OCI-LY3 (cell line): Measurements from ENCODE around the gene RAD51B.

Source experiments
- H2AFZ ChIP-seq: fragments of 200-600, 300-600 bp; shearing (Covaris generic); 2 replicates; pipeline ENCODE4 v1.6.0; 2014; ENCODE audit warnings: antibody characterized with exemption, low read depth, low read length
- H3K27ac ChIP-seq: fragments of 200-600, 300-600 bp; sonication (generic); 2 replicates; pipeline ENCODE4 v1.5.1; 2014; ENCODE audit warnings: mild to moderate bottlenecking, low read length, moderate library complexity, mixed read lengths
- H3K27me3 ChIP-seq: fragments of 200-600, 300-600 bp; sonication (generic); 2 replicates; pipeline ENCODE4 v1.6.1; 2014; ENCODE audit warnings: low read depth, low read length, mixed read lengths
- H3K36me3 ChIP-seq: fragments of 200-600, 300-600 bp; sonication (generic); replicated peaks from 2 replicates; pipeline ENCODE3; 2014; ENCODE audit warnings: low read depth, low read length, mixed read lengths
- H3K4me1 ChIP-seq: fragments of 300-600, 200-600 bp; sonication (generic); 2 replicates; pipeline ENCODE4 v1.6.1; 2014; ENCODE audit warnings: low read length, mixed read lengths
- H3K4me2 ChIP-seq: fragments of 200-600, 300-600 bp; sonication (generic); 2 replicates; pipeline ENCODE4 v1.6.1; 2014; ENCODE audit warnings: low read length, mixed read lengths
- H3K4me3 ChIP-seq: fragments of 300-600, 200-600 bp; sonication (generic); 2 replicates; pipeline ENCODE4 v1.5.1; 2014; ENCODE audit warnings: antibody characterized with exemption, mild to moderate bottlenecking, low read length, moderate library complexity
- H3K79me2 ChIP-seq: fragments of 300-600, 200-600 bp; shearing (Covaris generic); 2 replicates; pipeline ENCODE4 v1.6.1; 2014; ENCODE audit warnings: mild to moderate bottlenecking, low read length, mixed read lengths
- H3K9ac ChIP-seq: fragments of 300-600, 200-600 bp; shearing (Covaris generic); 2 replicates; pipeline ENCODE4 v1.6.0; 2014; ENCODE audit warnings: mild to moderate bottlenecking, low read length, moderate library complexity
- H3K9me3 ChIP-seq: fragments of 200-600, 300-600 bp; shearing (Covaris generic); 2 replicates; pipeline ENCODE4 v1.6.1; 2014; ENCODE audit warnings: low read length, mixed read lengths; ENCODE audit not compliant: insufficient read depth
- H4K20me1 ChIP-seq: fragments of 200-600, 300-600 bp; sonication (generic); 2 replicates; pipeline ENCODE4 v1.6.1; 2016; ENCODE audit warnings: low read length, mixed read lengths; ENCODE audit not compliant: insufficient read depth
- CTCF ChIP-seq: fragments of 200-600, 300-600 bp; sonication (generic); IDR thresholded peaks from 2 replicates; pipeline ENCODE4 v1.5.1; 2014; ENCODE audit warnings: antibody characterized with exemption, low read length, low read depth
- EZH2phosphoT487 ChIP-seq: fragments of 200-600 bp; shearing (Covaris generic); IDR thresholded peaks from 2 replicates; pipeline ENCODE4 v1.6.1; 2018; ENCODE audit warnings: antibody characterized with exemption, mixed run types, low read depth

RAD51B gene

DNA sequence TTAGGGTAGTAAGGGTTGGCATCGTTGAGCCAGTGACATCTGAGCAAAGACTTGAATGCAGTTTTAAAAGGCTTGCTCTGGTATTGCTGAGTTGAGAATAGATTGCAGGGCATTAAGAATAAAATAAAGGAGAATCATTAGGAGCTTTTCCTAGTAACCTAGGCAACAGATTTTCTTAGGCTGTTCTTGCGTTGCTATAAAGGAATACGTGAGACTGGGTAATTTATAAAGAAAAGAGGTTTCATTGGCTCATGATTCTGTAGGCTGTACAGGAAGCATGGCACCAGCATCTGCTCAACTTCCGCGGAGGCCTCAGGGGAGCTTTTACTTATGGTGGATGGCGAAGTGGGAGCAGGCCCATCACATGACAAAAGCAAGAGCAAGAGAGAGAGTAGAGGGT lies 97.4 kb downstream of the RAD51B start:
- no peaks in the 10 kb centered on the region for H3K79me2 ChIP-seq
- H3K9me3 ChIP-seq, result no peaks in the 10 kb centered on the region
- no peaks in the 10 kb centered on the region for H3K27me3 ChIP-seq
- H4K20me1 ChIP-seq, result no peaks in the 10 kb centered on the region
- H3K4me2 ChIP-seq, result no peak overlapping the region
- no peak overlapping the region for H3K27ac ChIP-seq
- TF ChIP-seq EZH2phosphoT487 (no peak), CTCF (no peak)
- no peak overlapping the region for H3K4me3 ChIP-seq
- no peak overlapping the region for H3K9ac ChIP-seq
- no peaks in the 10 kb centered on the region for H3K36me3 ChIP-seq
- no peak overlapping the region for H2AFZ ChIP-seq
- no peaks in the 10 kb centered on the region for H3K4me1 ChIP-seq

GRCh38 chr14:67918838-67919237 lies 99.3 kb downstream of the RAD51B start:
- no peaks in the 10 kb centered on the region for H3K27me3 ChIP-seq
- H3K27ac ChIP-seq, result no peak overlapping the region
- H3K79me2 ChIP-seq, result no peaks in the 10 kb centered on the region
- TF ChIP-seq CTCF, result no peak
- TF ChIP-seq EZH2phosphoT487, result no peak
- H3K36me3 ChIP-seq, result no peaks in the 10 kb centered on the region
- H3K9me3 ChIP-seq, result no peaks in the 10 kb centered on the region
- no peaks in the 10 kb centered on the region for H4K20me1 ChIP-seq
- no peak overlapping the region for H3K9ac ChIP-seq
- no peaks in the 10 kb centered on the region for H3K4me1 ChIP-seq
- no peak overlapping the region for H3K4me3 ChIP-seq
- no peak overlapping the region for H2AFZ ChIP-seq
- H3K4me2 ChIP-seq, result no peak overlapping the region

DNA sequence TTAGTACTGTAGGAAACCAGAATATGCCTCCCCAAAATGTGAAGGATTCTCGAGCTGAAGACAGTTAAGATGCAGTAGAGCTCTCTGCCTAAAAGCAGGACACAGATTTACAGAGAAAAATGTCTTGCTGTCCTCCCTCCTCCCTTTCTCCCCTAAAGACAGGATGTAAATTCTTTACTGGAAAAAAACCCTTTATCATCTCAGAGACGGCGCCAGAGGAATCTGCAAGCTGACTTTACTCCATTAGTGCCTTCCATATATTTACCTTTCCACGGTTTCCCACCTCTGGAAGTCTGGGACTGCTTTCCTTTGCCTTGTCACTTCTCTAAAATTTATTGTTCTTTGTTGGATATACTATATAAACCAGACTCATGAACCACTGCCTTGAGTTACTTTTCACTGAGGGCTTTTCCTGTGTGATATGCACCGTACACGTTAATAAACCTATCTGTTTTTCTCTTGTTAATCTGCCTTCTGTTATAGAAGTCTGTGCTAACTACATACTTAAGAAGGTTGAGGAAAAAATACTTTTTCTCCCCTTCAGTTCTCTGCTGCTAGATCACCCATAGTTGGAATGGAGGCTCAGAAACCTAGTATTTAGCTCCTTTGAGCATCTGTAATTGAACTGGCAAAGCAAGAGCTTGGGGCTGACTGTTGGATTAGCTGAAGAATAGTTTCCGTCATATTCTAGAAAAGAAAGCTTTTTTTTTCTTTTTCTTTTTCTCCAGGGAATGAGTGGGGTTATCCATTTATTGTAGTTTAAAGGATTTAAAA lies 99.9 kb downstream of the RAD51B start:
- Histone ChIP-seq H2AFZ (no peak overlapping the region), H3K9ac (no peak overlapping the region), H3K4me1 (no peaks in the 10 kb centered on the region), H3K27me3 (no peaks in the 10 kb centered on the region), H3K4me2 (no peak overlapping the region), H3K4me3 (no peak overlapping the region), H3K27ac (no peak overlapping the region), H3K79me2 (no peaks in the 10 kb centered on the region), H3K9me3 (no peaks in the 10 kb centered on the region), H4K20me1 (no peaks in the 10 kb centered on the region), H3K36me3 (no peaks in the 10 kb centered on the region)
- TF ChIP-seq CTCF (no peak), EZH2phosphoT487 (no peak)

- Histone ChIP-seq H4K20me1 (no peaks in the 10 kb centered on the region), H3K36me3 (peaks cover 4% of the 10 kb centered on the region), H2AFZ (no peak overlapping the region), H3K4me2 (no peak overlapping the region), H3K9me3 (peaks cover 5% of the 10 kb centered on the region; the same call in 1 of the 2 replicates), H3K4me3 (no peak overlapping the region), H3K27ac (no peak overlapping the region), H3K9ac (no peak overlapping the region), H3K27me3 (no peaks in the 10 kb centered on the region), H3K79me2 (no peaks in the 10 kb centered on the region), H3K4me1 (no peaks in the 10 kb centered on the region)
- TF ChIP-seq CTCF, result no peak
- no peak for TF ChIP-seq EZH2phosphoT487
These were observed 107.2 kb downstream of the RAD51B start for GRCh38 chr14:67926821-67927220.
